Suppressor macrophage treated with lipopolysaccharide for 1 hour (primary cell): ENCODE measurements around the gene LHX2.

Source experiments
- DNase-seq, 3 donors: peaks; one replicate each; pipeline ENCODE4 v3.0.0-alpha.2; 2020 to 2022

LHX2 gene

GRCh38 chr9:124014211-124014955 is 2.8 kb downstream of the LHX2 start:
- no peak for DNase-seq

GRCh38 chr9:124014956-124015660 is 3.5 kb downstream of the LHX2 start:
- no peak for DNase-seq

DNA sequence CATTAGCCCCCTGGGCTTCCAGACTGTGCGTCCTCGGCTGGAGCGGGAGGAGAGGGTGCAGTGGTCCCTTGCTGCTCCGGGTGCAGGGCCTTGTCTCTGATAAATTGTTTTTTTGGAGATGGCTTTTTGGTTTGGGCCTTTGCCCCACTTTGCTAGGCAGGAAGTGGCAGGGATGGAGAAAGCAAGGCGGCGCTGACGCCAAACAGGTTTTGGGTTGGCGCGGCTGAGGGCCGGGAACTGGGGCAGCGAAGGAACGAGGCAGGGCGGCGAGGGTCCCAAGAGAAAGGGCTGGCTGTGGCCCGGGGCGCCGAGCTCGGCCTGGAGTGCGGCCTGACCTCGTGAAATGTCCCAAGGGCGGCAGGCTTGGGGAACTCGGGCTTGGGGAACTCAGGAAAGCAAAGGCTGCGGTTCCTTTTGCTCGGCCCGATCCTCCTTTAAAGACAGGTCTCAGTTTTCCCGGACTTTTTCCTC is 4.1 kb downstream of the LHX2 start:
- peak in 1 of 3 donors; percentile 38 for DNase-seq

DNA sequence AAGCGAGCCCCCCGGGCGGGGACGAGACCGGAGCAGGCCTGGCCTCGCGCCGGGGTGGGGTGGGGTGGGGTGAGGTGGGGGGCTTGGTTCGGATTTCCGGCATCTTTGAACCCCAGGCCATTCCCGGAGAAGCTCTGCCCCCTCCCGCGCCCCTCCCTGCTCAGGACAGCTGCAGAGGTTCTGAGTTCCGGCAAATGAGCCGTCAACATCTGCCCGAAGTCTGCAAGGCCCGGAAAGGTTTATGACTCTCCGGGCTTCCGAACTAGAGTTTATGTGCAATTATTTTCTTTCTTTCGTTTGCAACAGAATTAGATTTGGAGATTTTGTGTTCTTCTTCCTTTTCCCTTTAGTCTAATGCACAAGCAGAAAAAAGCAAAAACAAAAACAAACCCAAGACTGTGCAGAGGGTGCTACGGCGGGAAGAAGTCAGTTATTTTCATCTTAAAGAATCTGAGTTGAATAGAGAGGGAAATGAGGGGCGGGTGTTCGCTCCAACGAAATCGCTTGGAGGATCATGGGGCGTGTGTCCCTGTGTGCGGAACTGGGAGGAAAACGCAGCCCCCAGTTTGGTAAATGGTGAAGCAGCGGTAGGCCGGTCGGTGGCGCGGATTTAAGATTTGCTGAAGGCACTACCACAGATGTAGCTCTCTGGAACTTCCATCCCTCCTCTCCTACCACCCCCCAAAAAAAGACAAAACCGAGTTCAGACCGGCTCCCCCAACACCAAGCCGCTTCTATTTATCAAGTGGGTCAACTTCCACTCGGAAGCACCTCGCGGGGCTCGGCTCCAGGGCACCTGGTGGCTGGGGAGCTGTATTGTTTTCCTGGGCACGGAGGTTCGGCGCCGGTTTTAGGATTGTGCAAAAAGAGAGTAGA is 4.8 kb downstream of the LHX2 start:
- DNase-seq: peak in 1 of 3 donors; percentile 34

GRCh38 chr9:124017051-124017928 is 5.7 kb downstream of the LHX2 start:
- DNase-seq: peak in 1 of 3 donors; percentile 28

DNA sequence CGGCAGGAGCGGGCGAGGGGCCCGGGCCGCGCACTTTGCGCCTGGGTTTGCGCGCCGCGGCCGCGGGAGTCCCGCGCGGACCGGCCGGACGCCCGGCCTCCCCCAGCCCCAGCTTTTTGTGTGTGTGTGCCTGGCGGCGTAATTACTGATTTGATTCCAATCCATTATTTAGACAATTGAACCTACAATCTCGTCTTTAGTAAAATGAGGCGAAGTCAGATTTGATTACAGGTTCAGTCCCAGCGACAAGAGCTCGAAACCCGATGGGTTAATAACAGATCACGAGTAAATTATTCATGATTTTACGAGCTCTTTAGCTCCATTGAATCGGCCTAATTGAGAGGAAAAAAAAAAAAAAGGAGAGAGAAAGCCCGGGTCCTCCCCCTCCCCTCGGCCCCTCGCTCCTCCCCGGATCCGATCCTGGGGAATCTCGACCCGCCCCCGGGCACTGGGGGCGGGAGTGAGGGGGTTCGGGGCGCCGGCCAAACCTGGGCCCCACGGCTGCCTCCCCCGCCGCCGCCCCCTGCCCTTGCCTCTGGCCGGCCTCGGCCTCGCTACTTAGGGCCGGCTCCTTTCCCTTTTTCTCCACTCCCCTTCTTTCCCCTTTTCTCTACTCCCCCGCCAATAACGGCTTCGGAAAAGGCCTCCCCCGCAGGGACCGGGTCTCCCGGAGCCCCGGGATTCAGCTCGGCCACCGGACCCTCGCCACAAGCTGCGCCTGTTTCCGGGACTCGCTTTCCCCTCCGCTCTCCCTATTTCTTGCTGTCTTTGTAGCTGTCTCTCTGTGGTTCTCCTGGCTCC is 6.6 kb downstream of the LHX2 start:
- peak in 1 of 3 donors; percentile 20 for DNase-seq

DNA sequence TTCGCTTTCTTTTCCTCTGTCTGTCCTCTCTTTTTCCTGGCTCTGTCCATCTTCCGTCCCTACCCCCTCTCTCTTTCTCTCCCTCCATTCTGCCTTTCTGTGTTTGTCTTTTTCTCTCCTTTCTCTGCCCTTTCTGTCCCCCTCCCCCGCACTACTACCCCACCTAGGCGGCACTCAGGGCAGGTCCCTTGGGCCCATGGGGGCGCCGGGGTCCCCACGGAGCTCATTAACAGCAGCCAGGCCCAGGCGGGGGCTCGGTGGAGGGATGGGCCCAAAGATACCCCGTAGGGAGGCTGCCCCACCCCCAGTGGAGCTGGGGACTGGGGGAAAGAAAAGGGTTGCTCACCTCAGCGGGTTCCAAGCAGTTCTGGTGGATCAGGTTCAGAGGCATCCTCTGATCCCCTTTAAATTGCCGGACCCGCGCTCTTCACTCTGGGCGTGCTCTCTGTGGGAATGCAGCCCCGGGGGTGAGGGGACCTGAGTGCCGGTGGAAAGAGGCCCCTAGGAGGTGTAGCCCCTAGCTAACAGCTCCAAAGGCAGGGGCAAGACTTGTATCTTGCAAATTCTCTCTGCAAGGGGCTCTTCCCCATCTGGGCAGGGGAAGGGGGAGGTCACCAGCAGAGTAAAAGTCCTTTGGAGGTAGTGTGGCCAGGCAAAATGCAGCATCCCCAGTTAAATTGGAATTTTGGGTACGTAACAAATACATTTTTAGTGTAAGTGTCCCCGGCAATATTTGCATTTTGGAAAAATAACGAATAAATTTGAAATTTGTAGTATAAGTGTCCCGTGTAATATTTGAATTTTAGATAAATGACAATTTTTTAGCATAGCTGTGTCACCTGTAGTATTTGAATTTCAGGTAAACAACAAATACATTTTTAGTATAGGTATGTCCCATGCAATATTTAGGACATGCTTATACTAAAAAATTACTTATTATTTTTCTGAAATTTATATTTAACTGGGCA is 7.4 kb downstream of the LHX2 start:
- no peak for DNase-seq

- peak in 1 of 3 donors; percentile 21 for DNase-seq
Measured at GRCh38 chr9:124019771-124020519, 8.4 kb downstream of the LHX2 start.

DNA sequence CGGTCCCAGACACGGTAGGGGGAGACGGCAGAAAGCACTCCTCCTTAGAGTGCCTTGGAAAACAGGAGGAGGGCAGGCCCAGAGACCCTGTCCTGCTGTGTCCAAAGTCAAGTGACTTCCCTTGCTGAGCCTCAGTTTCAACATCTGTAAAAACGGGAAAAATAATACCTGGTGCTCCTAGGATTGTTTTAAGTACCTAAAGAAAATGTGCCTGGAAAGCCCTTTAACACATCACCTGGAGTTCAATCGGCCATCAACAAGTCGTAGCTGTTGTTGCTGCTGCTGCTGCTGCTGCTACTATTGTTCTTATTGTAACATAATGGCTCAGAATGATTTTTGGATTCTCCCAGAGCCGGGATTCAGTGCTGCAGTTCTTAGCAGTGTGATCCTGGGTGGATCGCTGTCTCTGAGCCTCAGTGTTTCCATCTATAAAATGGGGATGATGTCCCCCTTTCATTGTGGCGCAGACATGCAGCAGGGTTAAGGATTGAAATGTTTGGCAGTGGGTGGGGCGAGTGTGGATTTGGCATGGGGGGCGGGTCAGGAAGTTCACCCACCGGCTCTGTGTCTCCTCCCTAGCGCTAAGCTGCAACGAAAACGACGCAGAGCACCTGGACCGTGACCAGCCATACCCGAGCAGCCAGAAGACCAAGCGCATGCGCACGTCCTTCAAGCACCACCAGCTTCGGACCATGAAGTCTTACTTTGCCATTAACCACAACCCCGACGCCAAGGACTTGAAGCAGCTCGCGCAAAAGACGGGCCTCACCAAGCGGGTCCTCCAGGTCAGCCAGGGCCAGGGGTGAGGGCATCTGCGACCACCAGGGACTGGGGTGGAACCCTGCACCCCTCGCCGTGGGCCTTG is 9.2 kb downstream of the LHX2 start:
- no peak for DNase-seq

DNA sequence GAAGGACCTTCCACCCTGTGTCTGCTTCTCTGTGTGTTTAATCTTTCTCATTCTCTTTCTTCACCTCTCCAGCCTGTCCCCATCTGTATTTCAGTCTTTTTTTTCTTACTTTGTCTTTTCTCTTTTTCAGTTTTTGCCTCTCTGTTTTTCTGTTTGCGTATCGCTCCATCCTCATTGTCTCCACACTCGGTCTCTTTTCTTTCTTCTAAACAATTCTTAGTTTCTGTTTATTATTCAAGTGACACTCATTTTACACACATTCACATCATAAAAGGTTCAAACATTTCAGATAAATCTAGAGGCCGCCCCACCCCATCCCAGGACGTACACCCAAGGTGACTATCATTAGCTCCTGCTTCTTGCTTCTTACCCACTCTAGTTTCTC is 9.8 kb downstream of the LHX2 start:
- DNase-seq: no peak

DNA sequence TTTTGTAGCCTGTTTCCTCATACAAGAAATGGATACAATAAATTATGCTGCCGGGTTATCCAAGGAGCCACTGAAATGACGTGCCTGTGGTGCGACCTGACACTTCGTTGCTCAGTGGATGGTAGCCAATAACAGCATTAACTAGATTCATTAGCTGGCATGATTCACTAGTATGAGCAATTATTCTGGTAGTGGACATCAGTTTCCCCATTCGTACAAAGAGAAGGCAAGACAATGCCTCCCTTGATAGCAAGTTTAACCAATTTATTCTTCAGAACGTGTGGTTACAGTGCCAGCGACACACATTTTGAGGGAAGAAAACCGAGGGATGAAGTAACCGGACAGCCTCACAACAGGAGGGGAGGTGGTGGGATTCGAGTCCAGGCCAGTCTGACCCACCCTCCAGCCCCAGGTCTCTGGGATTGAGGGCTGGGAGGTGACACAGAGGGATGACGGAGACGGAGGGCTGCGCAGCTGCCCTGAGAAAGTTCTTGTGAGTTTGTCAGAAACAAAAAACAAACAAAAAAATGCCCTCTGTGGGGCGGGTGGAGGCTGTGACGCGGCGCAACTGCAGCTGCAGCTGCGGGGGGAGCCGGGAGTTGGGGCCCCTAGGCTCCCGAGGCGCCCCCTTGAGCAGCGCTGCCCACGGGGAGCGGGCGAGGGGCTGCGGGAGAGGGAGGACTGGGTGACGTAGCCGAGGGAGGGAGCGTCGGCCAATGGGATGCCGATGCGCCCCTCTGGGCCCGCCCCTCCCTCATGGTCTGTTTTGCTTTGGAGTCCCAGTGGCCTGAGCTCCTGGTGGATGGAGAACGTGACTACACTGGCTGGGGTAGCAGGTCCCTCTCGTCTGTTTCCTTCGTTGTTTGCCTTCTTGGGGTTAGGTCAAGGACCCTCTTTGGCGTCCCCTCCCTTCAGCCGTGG is 10.9 kb downstream of the LHX2 start:
- DNase-seq: no peak

DNA sequence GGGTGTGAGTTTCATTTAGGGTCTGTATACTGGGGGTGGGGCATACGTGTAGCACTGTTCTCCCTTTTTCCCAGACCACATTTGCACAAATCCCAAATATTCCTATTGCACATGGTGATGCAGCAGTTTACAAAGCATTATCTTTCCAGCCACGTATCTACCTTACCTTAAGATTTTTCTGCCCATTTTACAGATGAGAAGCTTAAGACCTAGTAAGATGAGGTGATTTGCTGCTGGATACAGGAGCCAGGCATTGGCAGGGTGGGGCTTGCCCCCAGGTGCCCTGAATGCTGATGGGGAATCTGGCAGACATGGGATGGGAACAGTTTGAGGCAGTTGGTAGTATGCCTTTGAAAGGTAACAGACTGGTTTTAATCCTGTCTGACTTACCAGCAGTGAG is 12.5 kb downstream of the LHX2 start:
- no peak for DNase-seq

DNA sequence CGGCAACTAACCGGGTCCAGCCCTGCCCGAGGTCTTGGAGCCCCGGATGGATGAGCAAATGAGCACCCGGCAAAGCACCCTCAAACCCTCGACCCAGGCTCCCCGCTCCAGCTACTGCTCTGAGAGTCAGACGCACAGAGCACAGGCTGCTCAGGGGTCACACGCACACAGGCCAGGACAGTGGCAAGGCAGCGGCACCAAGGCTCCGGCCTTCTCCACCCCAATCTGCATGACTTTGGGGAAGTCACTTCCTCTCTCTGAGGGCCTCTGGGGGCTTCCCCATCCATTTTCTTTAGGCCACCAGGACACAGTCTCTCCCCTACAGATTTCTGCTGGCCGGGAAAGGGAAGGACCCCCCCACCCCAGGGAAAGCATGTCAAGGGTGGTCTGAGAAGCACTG is 18.0 kb downstream of the LHX2 start:
- no peak for DNase-seq

GRCh38 chr9:124030969-124031451 is 19.4 kb downstream of the LHX2 start:
- no peak for DNase-seq

- DNase-seq: peak in 1 of 3 donors; percentile 18
Measured at GRCh38 chr9:124032247-124032646, 20.7 kb downstream of the LHX2 start.

- no peak for DNase-seq
Measured at GRCh38 chr9:124033348-124033747, 21.8 kb downstream of the LHX2 start.

- no peak for DNase-seq
Measured at GRCh38 chr9:124033967-124034366, 22.4 kb downstream of the LHX2 start.
